GM18870 (cell line): ENCODE measurements around the gene COL18A1.
"Not testable (repeated sequence)": the region's sequence is repeated elsewhere in the genome, so short reads cannot be mapped to it uniquely, and the experiment has no call there.

Source experiments
- ATAC-seq: cut with Tn5 transposase; IDR thresholded peaks from one replicate; pipeline ENCODE4 v1.9.1; 2021; ENCODE audit warnings: moderate library complexity; ENCODE audit not compliant: unreplicated experiment

The COL18A1 gene

GRCh38 chr21:45555557-45556301, 150.8 kb downstream of the COL18A1 start:
- ATAC-seq: no peak

- no peak for ATAC-seq
Measured at GRCh38 chr21:45556302-45556644, 151.3 kb downstream of the COL18A1 start.

GRCh38 chr21:45556645-45557615, 152.0 kb downstream of the COL18A1 start:
- ATAC-seq: no peak

- ATAC-seq: no peak
Measured at GRCh38 chr21:45557616-45558043, 152.7 kb downstream of the COL18A1 start.

- ATAC-seq: no peak
Measured at GRCh38 chr21:45558044-45558721, 153.2 kb downstream of the COL18A1 start.

GRCh38 chr21:45559216-45560105, 154.5 kb downstream of the COL18A1 start:
- no peak for ATAC-seq

- ATAC-seq: no peak
Measured at GRCh38 chr21:45560106-45561021, 155.4 kb downstream of the COL18A1 start.

- not testable (repeated sequence) for ATAC-seq
Measured at GRCh38 chr21:45561241-45561640, 156.3 kb downstream of the COL18A1 start.

GRCh38 chr21:45562402-45562801, 157.4 kb downstream of the COL18A1 start:
- no peak for ATAC-seq

- ATAC-seq: no peak
Measured at GRCh38 chr21:45562965-45563364, 158.0 kb downstream of the COL18A1 start.
